Trophoblast cell (in vitro differentiated cells and primary cell): ENCODE measurements around the gene SPAM1.
A peak's percentile ranks its signal among the peaks of the same experiment; 100 is the strongest.

Experiments
- DNase-seq, 2 donors: peaks; one replicate each; pipeline ENCODE4 v3.0.0-alpha.2; 2016
- H2AFZ ChIP-seq: 2 replicates; pipeline ENCODE4 v1.6.1; 2013; ENCODE audit warnings: low read length, moderate library complexity, mild to moderate bottlenecking; ENCODE audit not compliant: insufficient read depth, poor library complexity
- H2AK5ac ChIP-seq: 2 replicates; pipeline ENCODE4 v1.6.1; 2013; ENCODE audit warnings: mild to moderate bottlenecking, low read length
- H2BK120ac ChIP-seq: 2 replicates; pipeline ENCODE4 v1.6.1; 2013; ENCODE audit warnings: low read length, mild to moderate bottlenecking, moderate library complexity; ENCODE audit not compliant: insufficient read depth, poor library complexity
- H2BK12ac ChIP-seq: 2 replicates; pipeline ENCODE4 v1.6.1; 2013; ENCODE audit warnings: mild to moderate bottlenecking, low read length, moderate library complexity
- H2BK5ac ChIP-seq: 2 replicates; pipeline ENCODE4 v1.6.1; 2013; ENCODE audit warnings: low read length, low read depth, moderate library complexity, mild to moderate bottlenecking; ENCODE audit not compliant: poor library complexity
- H3K14ac ChIP-seq: 2 replicates; pipeline ENCODE4 v1.6.1; 2013; ENCODE audit warnings: mild to moderate bottlenecking, low read length
- H3K18ac ChIP-seq: 2 replicates; pipeline ENCODE4 v1.6.1; 2013; ENCODE audit warnings: mild to moderate bottlenecking, low read length
- H3K23ac ChIP-seq: 2 replicates; pipeline ENCODE4 v1.6.1; 2013; ENCODE audit warnings: low read length
- H3K27ac ChIP-seq: 2 replicates; pipeline ENCODE4 v1.5.1; 2013; ENCODE audit warnings: low read depth, mild to moderate bottlenecking, inconsistent platforms, low read length, moderate library complexity
- H3K27me3 ChIP-seq: 2 replicates; pipeline ENCODE4 v1.6.1; 2013; ENCODE audit warnings: inconsistent platforms, mild to moderate bottlenecking, low read length, moderate library complexity; ENCODE audit not compliant: insufficient read depth
- H3K36me3 ChIP-seq, 2 experiments: 1 replicate in 1 of 2; 2 replicates in 1 of 2; pipeline ENCODE4 v1.6.1; 2013; ENCODE audit warnings: low read length in 2 of 2, mild to moderate bottlenecking in 2 of 2, moderate library complexity in 1 of 2; ENCODE audit not compliant: insufficient read depth in 2 of 2, control insufficient read depth in 1 of 2
- H3K4ac ChIP-seq: 2 replicates; pipeline ENCODE4 v1.6.1; 2013; ENCODE audit warnings: low read depth, mild to moderate bottlenecking, low read length, moderate library complexity
- H3K4me1 ChIP-seq, 2 experiments: 1 replicate in 1 of 2; 2 replicates in 1 of 2; pipeline ENCODE4 v1.6.1; 2013; ENCODE audit warnings: low read length in 2 of 2, mild to moderate bottlenecking in 2 of 2, moderate library complexity in 1 of 2; ENCODE audit not compliant: insufficient read depth in 2 of 2, control insufficient read depth in 1 of 2
- H3K4me2 ChIP-seq: 2 replicates; pipeline ENCODE4 v1.6.1; 2013; ENCODE audit warnings: inconsistent platforms, mild to moderate bottlenecking, low read length, moderate library complexity
- H3K4me3 ChIP-seq: 2 replicates; pipeline ENCODE4 v1.5.1; 2013; ENCODE audit warnings: mild to moderate bottlenecking, low read depth, low read length, inconsistent platforms
- H3K79me1 ChIP-seq: one replicate; pipeline ENCODE4 v1.6.1; 2013; ENCODE audit warnings: low read length
- H3K79me2 ChIP-seq: 2 replicates; pipeline ENCODE4 v1.6.1; 2013; ENCODE audit warnings: low read length, mild to moderate bottlenecking; ENCODE audit not compliant: control insufficient read depth, insufficient read depth, poor library complexity
- H3K9ac ChIP-seq: 2 replicates; pipeline ENCODE4 v1.6.1; 2013; ENCODE audit warnings: mild to moderate bottlenecking, low read length
- H3K9me3 ChIP-seq: 2 replicates; pipeline ENCODE4 v1.6.1; 2013; ENCODE audit warnings: low read depth, mild to moderate bottlenecking, control low read depth, inconsistent platforms, low read length; ENCODE audit not compliant: insufficient read depth
- H4K12ac ChIP-seq: 2 replicates; pipeline ENCODE4 v1.6.1; 2013; ENCODE audit warnings: low read depth, mild to moderate bottlenecking, low read length, moderate library complexity
- H4K8ac ChIP-seq: 2 replicates; pipeline ENCODE4 v1.6.1; 2013; ENCODE audit warnings: low read depth, mild to moderate bottlenecking, low read length, moderate library complexity
- H4K91ac ChIP-seq: one replicate; pipeline ENCODE4 v1.6.1; 2013; ENCODE audit warnings: low read depth, mild to moderate bottlenecking, low read length, moderate library complexity
- WGBS: extraction: QIAGEN DNeasy Blood & Tissue Kit; methylation state at CpG from one replicate; pipeline ENCODE4 v1.1.7; 2013; ENCODE audit warnings: missing lambda C conversion rate; ENCODE audit not compliant: insufficient read length, insufficient coverage; ENCODE audit errors: extremely low coverage; 5-methylcytosine and 5-hydroxymethylcytosine counted together

SPAM1 gene

DNA sequence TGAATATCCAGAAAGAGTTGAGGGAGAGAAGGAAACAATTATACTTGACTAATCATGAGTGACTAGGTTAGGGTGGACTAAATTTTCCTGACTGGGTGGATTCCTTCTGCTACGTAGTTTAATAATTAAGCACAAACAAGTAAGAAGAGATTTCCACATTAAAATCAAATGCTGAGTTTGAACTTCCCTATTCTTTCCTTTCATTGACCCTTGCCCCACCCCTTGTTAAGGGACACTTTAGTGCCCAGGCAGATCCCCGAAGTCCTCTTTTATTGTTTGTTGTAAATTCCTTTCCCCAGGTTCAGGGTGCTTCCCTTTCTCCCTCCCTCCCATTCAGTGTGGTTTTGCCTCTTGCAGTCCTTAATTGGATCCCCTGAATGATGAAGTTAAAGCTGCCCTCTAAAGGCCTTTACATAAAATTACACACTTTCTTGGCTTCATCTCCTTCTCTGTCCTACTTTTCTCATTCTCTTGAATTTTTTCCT lies 8.8 kb upstream of the SPAM1 start:
- no CpG with 5 or more reads among the region's 2 CpGs for WGBS
- Histone ChIP-seq H4K91ac (no peak overlapping the region), H3K18ac (no peak overlapping the region), H2BK120ac (no peak overlapping the region), H3K79me1 (peaks cover 5% of the 10 kb centered on the region), H3K79me2 (no peaks in the 10 kb centered on the region), H3K4ac (no peak overlapping the region), H3K36me3 (no peaks in the 10 kb centered on the region), H2BK5ac (no peak overlapping the region), H3K9ac (no peak overlapping the region), H3K23ac (no peak overlapping the region), H3K27ac (no peak overlapping the region), H3K4me2 (no peak overlapping the region), H3K4me3 (no peak overlapping the region), H4K12ac (no peak overlapping the region), H3K14ac (no peak overlapping the region), H2AK5ac (no peak overlapping the region), H3K4me1 (peaks cover 0 to 2% of the 10 kb centered on the region in 2 experiments), H3K27me3 (no peaks in the 10 kb centered on the region), H3K9me3 (no peaks in the 10 kb centered on the region), H4K8ac (no peak overlapping the region), H2AFZ (no peak overlapping the region), H2BK12ac (no peak overlapping the region)
- peak in 1 of 2 donors; percentile 32 for DNase-seq

DNA sequence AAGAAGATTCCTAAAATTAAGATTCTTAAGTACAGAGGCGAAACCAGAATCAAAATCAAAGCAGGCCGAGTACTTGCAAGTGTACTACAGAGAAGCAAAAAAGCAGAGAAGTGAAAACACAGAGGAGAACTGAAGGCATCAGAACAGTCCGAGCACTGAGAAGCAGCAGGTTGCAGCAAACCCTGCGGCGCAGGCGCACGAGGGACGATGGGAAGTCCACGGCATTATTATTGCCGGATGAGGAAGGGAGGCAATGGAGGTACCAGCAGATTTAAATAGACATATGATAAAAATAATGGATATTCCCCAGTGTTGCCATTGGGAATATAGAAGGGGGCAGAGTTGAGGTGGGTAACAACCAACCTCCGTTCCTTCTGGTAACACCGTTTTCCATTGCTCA lies 7.2 kb upstream of the SPAM1 start:
- no peak overlapping the region for H3K4ac ChIP-seq
- H4K91ac ChIP-seq, result peak overlapping the region; percentile 78
- H3K18ac ChIP-seq, result no peak overlapping the region
- peaks cover 1% of the 10 kb centered on the region for H3K9me3 ChIP-seq
- H3K27ac ChIP-seq, result no peak overlapping the region
- H2BK120ac ChIP-seq, result no peak overlapping the region
- H2AK5ac ChIP-seq, result peak overlapping the region; percentile 68
- no peak overlapping the region for H2BK5ac ChIP-seq
- H3K4me2 ChIP-seq, result no peak overlapping the region
- H3K9ac ChIP-seq, result no peak overlapping the region
- no peaks in the 10 kb centered on the region for H3K79me2 ChIP-seq
- H2AFZ ChIP-seq, result no peak overlapping the region
- H3K4me3 ChIP-seq, result no peak overlapping the region
- no peak overlapping the region for H4K8ac ChIP-seq
- DNase-seq, result peak in 1 of 2 donors; percentile 43
- peaks cover 5% of the 10 kb centered on the region for H3K79me1 ChIP-seq
- H3K36me3 ChIP-seq, result no peaks in the 10 kb centered on the region
- WGBS, result no CpG with 5 or more reads among the region's 12 CpGs
- peaks cover 0 to 2% of the 10 kb centered on the region in 2 experiments for H3K4me1 ChIP-seq
- H3K14ac ChIP-seq, result no peak overlapping the region
- no peaks in the 10 kb centered on the region for H3K27me3 ChIP-seq
- H4K12ac ChIP-seq, result peak overlapping the region; percentile 85
- H2BK12ac ChIP-seq, result peak overlapping the region; percentile 65
- H3K23ac ChIP-seq, result no peak overlapping the region

DNA sequence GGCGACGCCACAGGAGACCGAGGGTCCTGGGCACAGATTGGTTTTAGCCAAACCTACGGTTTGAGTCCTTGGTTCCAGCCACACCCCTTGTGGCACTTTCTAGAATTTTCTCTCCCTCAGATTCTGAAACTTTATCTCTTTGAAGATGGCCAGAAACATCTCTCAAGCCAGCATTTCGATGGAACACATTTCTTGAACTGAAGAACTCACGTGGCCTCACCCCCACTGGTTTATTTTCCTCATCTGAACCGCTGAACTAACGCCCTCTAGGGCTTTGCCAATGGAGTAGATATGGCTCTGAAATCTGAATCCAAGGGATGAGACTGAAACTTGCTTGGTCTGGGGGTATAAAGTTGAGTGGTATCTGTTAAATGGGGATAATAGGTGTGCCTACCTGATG lies 6.7 kb upstream of the SPAM1 start:
- H2BK5ac ChIP-seq, result no peak overlapping the region
- H2BK120ac ChIP-seq, result no peak overlapping the region
- H3K36me3 ChIP-seq, result no peaks in the 10 kb centered on the region
- H3K4me1 ChIP-seq, result peaks cover 0 to 2% of the 10 kb centered on the region in 2 experiments
- no peak overlapping the region for H3K14ac ChIP-seq
- H2BK12ac ChIP-seq, result peak overlapping the region; percentile 77
- H2AK5ac ChIP-seq, result peak overlapping the region; percentile 68
- no peak overlapping the region for H3K4me2 ChIP-seq
- peak overlapping the region; percentile 85 for H4K12ac ChIP-seq
- H4K8ac ChIP-seq, result no peak overlapping the region
- no peak overlapping the region for H2AFZ ChIP-seq
- no peak overlapping the region for H3K4me3 ChIP-seq
- WGBS, result no CpG with 5 or more reads among the region's 8 CpGs
- H3K18ac ChIP-seq, result no peak overlapping the region
- no peaks in the 10 kb centered on the region for H3K27me3 ChIP-seq
- no peak overlapping the region for H3K9ac ChIP-seq
- no peak overlapping the region for H3K27ac ChIP-seq
- peak overlapping the region; percentile 78 for H4K91ac ChIP-seq
- H3K79me2 ChIP-seq, result no peaks in the 10 kb centered on the region
- no peak for DNase-seq
- H3K9me3 ChIP-seq, result peaks cover 1% of the 10 kb centered on the region
- H3K79me1 ChIP-seq, result peaks cover 5% of the 10 kb centered on the region
- no peak overlapping the region for H3K23ac ChIP-seq
- H3K4ac ChIP-seq, result no peak overlapping the region

DNA sequence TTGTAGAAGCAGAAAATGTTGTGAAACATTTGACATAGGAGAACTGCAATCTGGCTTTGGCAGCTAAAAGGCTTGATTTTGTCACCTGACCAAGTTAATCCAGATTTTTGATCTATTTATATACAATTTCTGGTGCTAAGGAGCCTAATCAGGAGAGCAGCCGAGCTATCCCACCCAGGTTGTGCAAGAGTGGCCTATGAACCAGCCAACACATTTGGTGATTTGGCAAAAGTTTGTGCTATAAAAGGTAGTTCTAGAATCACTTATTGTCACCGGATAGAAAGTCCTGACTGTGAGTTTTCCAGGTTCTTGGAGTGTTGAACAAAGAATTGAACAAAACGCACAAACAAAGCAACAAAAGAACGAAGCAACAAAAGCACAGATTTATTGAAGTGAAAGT lies 1.4 kb upstream of the SPAM1 start:
- no peak overlapping the region for H3K27ac ChIP-seq
- no peak overlapping the region for H3K23ac ChIP-seq
- H2AFZ ChIP-seq, result no peak overlapping the region
- no peaks in the 10 kb centered on the region for H3K79me2 ChIP-seq
- no peak overlapping the region for H2AK5ac ChIP-seq
- no CpG with 5 or more reads among the region's 4 CpGs for WGBS
- no peak overlapping the region for H3K14ac ChIP-seq
- H3K9me3 ChIP-seq, result peaks cover 3% of the 10 kb centered on the region
- no peak overlapping the region for H4K12ac ChIP-seq
- H3K79me1 ChIP-seq, result peaks cover 8% of the 10 kb centered on the region
- H2BK5ac ChIP-seq, result no peak overlapping the region
- H3K18ac ChIP-seq, result no peak overlapping the region
- peaks cover 0 to 3% of the 10 kb centered on the region in 2 experiments for H3K4me1 ChIP-seq
- H3K4ac ChIP-seq, result no peak overlapping the region
- no peak overlapping the region for H2BK120ac ChIP-seq
- H3K27me3 ChIP-seq, result no peaks in the 10 kb centered on the region
- no peak overlapping the region for H3K9ac ChIP-seq
- H3K4me3 ChIP-seq, result no peak overlapping the region
- no peak for DNase-seq
- H3K36me3 ChIP-seq, result no peaks in the 10 kb centered on the region
- H3K4me2 ChIP-seq, result no peak overlapping the region
- no peak overlapping the region for H4K8ac ChIP-seq
- no peak overlapping the region for H4K91ac ChIP-seq
- H2BK12ac ChIP-seq, result no peak overlapping the region
